Transverse colon (tissue), 4 donors: ENCODE results near the gene PDE4D. TPM values are rescaled to one million over a fixed set of nuclear protein-coding genes. Genes with fewer than 3 reads are reported as not detected.

Source experiments
- DNase-seq: peaks from one replicate; pipeline ENCODE4 v3.0.0-alpha.2; 2019
- H3K27ac ChIP-seq, 4 donors: fragments of 200-600 bp; sonication (generic); 2 replicates each; pipeline ENCODE4 v1.5.1; 2016 to 2018; ENCODE audit warnings: inconsistent platforms in 4 of 4
- H3K27me3 ChIP-seq: fragments of 200-600 bp; sonication (generic); 2 replicates; pipeline ENCODE4 v1.5.1; 2017; ENCODE audit warnings: inconsistent platforms
- H3K36me3 ChIP-seq, 4 donors: fragments of 200-600 bp; sonication (generic); 2 replicates each; pipeline ENCODE4 v1.5.1; 2017 to 2019; ENCODE audit warnings: inconsistent platforms in 4 of 4
- H3K4me1 ChIP-seq, 4 donors: fragments of 200-600 bp; sonication (generic); 2 replicates each; pipeline ENCODE4 v1.5.1; 2017 to 2020; ENCODE audit warnings: inconsistent platforms in 4 of 4
- H3K4me3 ChIP-seq, 4 donors: fragments of 200-600 bp; sonication (generic); 1 replicate in 1 of 4; 2 replicates in 3 of 4; pipeline versions ENCODE4 v1.5.1 to v1.6.1; 2017 to 2019; ENCODE audit warnings: inconsistent platforms in 4 of 4
- H3K9me3 ChIP-seq, 2 donors: fragments of 200-600 bp; sonication (generic); 2 replicates each; pipeline ENCODE4 v1.5.1; 2017 to 2019; ENCODE audit warnings: inconsistent platforms in 2 of 2
- CTCF ChIP-seq, 5 experiments: fragments of 200-600 bp in 3 of 5; fragments of 450-650 bp in 2 of 5; sonication (generic) in 3 of 5; IDR thresholded peaks; 1 replicate in 2 of 5; 2 replicates in 3 of 5; pipeline ENCODE4 v1.5.1; 2016 to 2017; ENCODE audit warnings: antibody characterized with exemption in 5 of 5, inconsistent platforms in 3 of 5, mild to moderate bottlenecking in 2 of 5, moderate library complexity in 1 of 5
- EP300 ChIP-seq: sonication (generic); formaldehyde crosslinking; IDR thresholded peaks from one replicate; pipeline ENCODE4 v1.6.1; 2017; ENCODE audit warnings: antibody characterized with exemption, low read depth
- POLR2A ChIP-seq: fragments of 450-650 bp; IDR thresholded peaks from one replicate; pipeline ENCODE4 v1.6.1; 2016; ENCODE audit warnings: antibody characterized with exemption, mild to moderate bottlenecking, moderate library complexity
- POLR2AphosphoS5 ChIP-seq, 3 donors: sonication (generic); formaldehyde crosslinking; IDR thresholded peaks; one replicate each; pipeline ENCODE4 v1.6.1; 2016; ENCODE audit warnings: antibody characterized with exemption in 3 of 3
- WGBS, 2 donors: methylation state at CpG; one replicate each; pipeline ENCODE4 v1.1.5; 2018; ENCODE audit warnings: low coverage in 1 of 2; 5-methylcytosine and 5-hydroxymethylcytosine counted together
- in situ Hi-C, 4 donors: fragments of 200-750 bp; cut with MboI; loops; one replicate each; pipeline versions ENCODE4 v1.15.0 to v1.15.1; 2017; ENCODE audit warnings: low sequenced_read_pairs in 3 of 4, low pct_ligation_motif_present in 1 of 4, low pct_unique_long_range_greater_than_20kb in 1 of 4
- intact Hi-C: fragments of 100-400 bp; cut with DNase I; formaldehyde crosslinking; loops from one replicate; pipeline ENCODE4 v1.15.1; 2023; ENCODE audit warnings: low total_unique reads
- total RNA-seq, 4 donors: library from RNA; depleted of rRNA; stranded (reverse); fragments of >200 nt; gene quantifications; one replicate each; pipeline ENCODE4 v1.1.0, GENCODE V29; 2016

Gene PDE4D
- total RNA-seq, 4 donors from 2014 or later, result 47.0 to 302 (median 73.6) TPM

- no peaks in the 10 kb centered on the region for H3K27me3 ChIP-seq
- H3K4me1 ChIP-seq, result peaks cover 0 to 9% (median 7%) of the 10 kb centered on the region in 4 donors
- DNase-seq, result peak; percentile 32
- intact Hi-C loops, result no loop called here
- WGBS, 2 donors, result 62 to 65% methylated on average over 6 to 7 of the region's 7 CpGs
- no peaks in the 10 kb centered on the region for H3K36me3 ChIP-seq
- TF ChIP-seq POLR2AphosphoS5 (IDR thresholded peaks at IDR 0.05), result peak; percentile 55 to 78 (median 77)
- TF ChIP-seq POLR2A, result no peak
- TF ChIP-seq EP300, result peak; percentile 81
- H3K4me3 ChIP-seq, result no peak overlapping the region
- H3K27ac ChIP-seq, result peak overlapping the region; percentile 59 to 66 (median 66)
- in situ Hi-C loops, result no loop called here
- no peaks in the 10 kb centered on the region for H3K9me3 ChIP-seq
Measured at GRCh38 chr5:59745415-59745863, 148.1 kb downstream of the PDE4D start.

- no peak for DNase-seq
- Histone ChIP-seq H3K27me3 (no peaks in the 10 kb centered on the region), H3K27ac (peak overlapping the region; percentile 59 to 66 (median 66)), H3K36me3 (no peaks in the 10 kb centered on the region), H3K9me3 (no peaks in the 10 kb centered on the region), H3K4me1 (peaks cover 0 to 9% (median 7%) of the 10 kb centered on the region in 4 donors), H3K4me3 (no peak overlapping the region)
- TF ChIP-seq POLR2AphosphoS5 (IDR thresholded peaks at IDR 0.05), result no peak
- TF ChIP-seq EP300, result no peak
- TF ChIP-seq POLR2A, result no peak
- no peak for TF ChIP-seq CTCF (IDR thresholded peaks at IDR 0.05)
- intact Hi-C loops (no loop called here), in situ Hi-C loops (no loop called here)
Measured at GRCh38 chr5:59744531-59744992, 149.0 kb downstream of the PDE4D start.

- intact Hi-C loops (no loop called here), in situ Hi-C loops (no loop called here)
- Histone ChIP-seq H3K27me3 (no peaks in the 10 kb centered on the region), H3K27ac (no peak overlapping the region), H3K4me3 (no peak overlapping the region), H3K4me1 (peaks cover 0 to 9% (median 7%) of the 10 kb centered on the region in 4 donors), H3K9me3 (no peaks in the 10 kb centered on the region), H3K36me3 (no peaks in the 10 kb centered on the region)
- no peak for TF ChIP-seq CTCF (IDR thresholded peaks at IDR 0.05)
- TF ChIP-seq POLR2A, result no peak
- TF ChIP-seq POLR2AphosphoS5 (IDR thresholded peaks at IDR 0.05), result no peak
- TF ChIP-seq EP300, result no peak
- DNase-seq, result no peak
- WGBS, 2 donors, result 83 to 84% methylated on average over 3 of the region's 3 CpGs
Measured at GRCh38 chr5:59741599-59741998, 151.9 kb downstream of the PDE4D start.

GRCh38 chr5:59738024-59738423, 155.5 kb downstream of the PDE4D start:
- DNase-seq, result no peak
- intact Hi-C loops, result no loop called here
- H3K27me3 ChIP-seq, result no peaks in the 10 kb centered on the region
- no peaks in the 10 kb centered on the region for H3K36me3 ChIP-seq
- H3K4me3 ChIP-seq, result no peak overlapping the region
- WGBS, 2 donors, result 98 to 100% methylated on average over 1 of the region's 1 CpG
- H3K9me3 ChIP-seq, result no peaks in the 10 kb centered on the region
- no peak for TF ChIP-seq POLR2AphosphoS5 (IDR thresholded peaks at IDR 0.05)
- no peak for TF ChIP-seq EP300
- TF ChIP-seq CTCF (IDR thresholded peaks at IDR 0.05), result no peak
- TF ChIP-seq POLR2A, result no peak
- no peak overlapping the region for H3K27ac ChIP-seq
- in situ Hi-C loops, result no loop called here
- H3K4me1 ChIP-seq, result no peaks in the 10 kb centered on the region

GRCh38 chr5:59732806-59733205, 160.7 kb downstream of the PDE4D start:
- DNase-seq, result no peak
- Histone ChIP-seq H3K9me3 (no peaks in the 10 kb centered on the region), H3K27me3 (no peaks in the 10 kb centered on the region), H3K36me3 (no peaks in the 10 kb centered on the region), H3K4me1 (no peaks in the 10 kb centered on the region), H3K27ac (no peak overlapping the region), H3K4me3 (no peak overlapping the region)
- TF ChIP-seq POLR2A (no peak), POLR2AphosphoS5 (IDR thresholded peaks at IDR 0.05) (no peak), CTCF (IDR thresholded peaks at IDR 0.05) (no peak), EP300 (no peak)
- in situ Hi-C loops, result no loop called here
- intact Hi-C loops, result no loop called here
